Activated naive CD4-positive, alpha-beta T cell (primary cell): Measurements from ENCODE around the gene SORCS3.

Source experiments
- DNase-seq, 4 experiments: peaks; one replicate each; lab custom pipeline; 2025; lab: John Stamatoyannopoulos, UW

Gene SORCS3

DNA sequence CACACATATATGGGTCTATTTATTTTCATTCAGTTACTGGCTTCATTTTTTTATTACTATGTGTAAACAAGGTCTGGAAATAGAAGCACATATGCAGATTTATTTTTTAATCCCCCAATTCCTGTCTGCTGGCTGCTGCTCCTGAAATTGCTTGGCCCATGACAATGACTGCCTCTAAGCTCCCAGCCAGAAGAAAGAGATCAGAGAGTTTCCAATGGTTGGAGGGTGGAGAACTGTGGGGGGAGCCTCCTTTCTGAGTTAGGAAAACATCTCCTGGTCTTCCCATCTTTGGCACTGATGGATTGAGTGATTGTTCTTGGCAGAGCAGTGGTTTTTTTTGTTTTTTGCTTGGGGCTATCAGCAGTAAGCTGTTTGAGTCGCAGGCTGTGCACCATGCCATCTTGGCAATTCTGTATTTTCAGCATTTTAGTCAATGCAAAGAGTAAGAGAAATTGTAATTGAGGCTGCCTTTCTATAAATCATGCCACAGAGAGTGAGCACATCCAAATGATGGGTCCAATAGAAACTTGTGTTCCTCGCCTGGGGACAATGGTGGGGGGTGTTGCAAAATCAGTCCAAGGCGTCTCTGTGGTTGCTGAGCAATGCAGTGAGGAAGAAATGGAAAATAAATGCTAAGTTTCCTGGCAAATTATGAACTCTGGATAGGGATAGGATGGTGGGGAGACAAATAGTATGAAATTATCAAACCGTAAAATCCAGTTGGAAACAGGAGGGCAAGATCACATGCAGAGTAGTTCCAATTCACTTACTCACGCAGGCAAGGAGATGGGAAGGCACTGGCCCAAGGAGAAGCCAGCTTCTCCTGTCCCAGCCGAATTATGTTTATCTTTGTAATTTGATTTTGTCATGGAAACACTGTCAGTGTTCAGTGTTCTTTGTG, 382.4 kb downstream of the SORCS3 start:
- DNase-seq: no peak

DNA sequence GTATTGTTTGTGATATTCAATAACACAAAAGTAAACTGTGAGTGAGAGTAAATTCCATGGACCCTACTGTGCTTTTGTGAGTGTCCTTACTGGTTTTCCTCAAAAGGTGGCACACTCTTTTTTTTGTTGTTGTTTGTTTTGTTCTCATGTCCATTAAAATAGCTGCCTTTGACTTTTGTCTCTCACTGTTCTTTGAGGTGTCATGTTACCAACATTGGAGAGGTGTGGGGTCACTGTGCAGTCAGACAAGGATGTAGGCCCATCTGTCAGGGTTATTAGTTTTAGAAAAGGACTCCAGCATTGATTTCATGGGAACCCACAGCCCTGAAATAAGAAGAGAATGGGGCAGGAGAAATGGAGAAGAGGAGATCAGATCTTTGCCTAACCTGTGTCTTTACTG, 383.1 kb downstream of the SORCS3 start:
- no peak for DNase-seq

DNA sequence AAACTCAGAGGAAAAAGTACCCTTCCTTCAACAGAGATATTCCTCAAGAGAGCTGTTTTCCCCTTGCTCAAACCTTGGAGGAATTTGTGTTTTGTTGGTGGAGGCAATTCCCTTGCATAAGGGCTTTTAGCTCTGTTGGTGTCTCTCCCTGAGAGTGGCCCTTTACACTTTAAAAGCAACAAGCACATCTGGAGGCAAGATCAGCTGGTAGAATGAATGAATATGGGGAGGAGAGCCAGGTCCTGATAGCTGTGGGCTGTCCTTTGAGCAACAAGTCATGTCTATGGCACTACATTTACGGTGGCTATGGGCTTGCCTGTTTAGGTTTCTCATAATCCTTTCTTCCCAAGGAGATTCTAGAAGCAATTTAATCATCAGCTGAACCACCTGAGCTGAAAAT, 384.0 kb downstream of the SORCS3 start:
- no peak for DNase-seq

DNA sequence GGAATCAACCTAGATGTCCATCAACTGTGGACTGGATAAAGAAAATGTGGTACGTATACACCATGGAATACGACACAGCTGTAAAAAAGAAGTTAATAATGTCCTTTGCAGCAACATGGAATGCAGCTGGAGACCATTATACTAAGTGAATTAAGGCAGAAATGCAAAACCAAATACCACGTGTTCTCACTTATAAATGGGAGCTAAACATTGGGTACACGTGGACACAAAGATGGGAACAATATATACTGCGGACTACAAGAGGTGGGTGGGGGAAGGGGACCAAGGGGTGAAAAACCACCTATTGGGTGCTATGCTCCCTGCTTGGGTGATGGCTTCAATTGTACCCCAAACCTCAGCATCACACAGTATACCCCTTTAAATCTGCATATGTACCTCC, 385.5 kb downstream of the SORCS3 start:
- no peak for DNase-seq

- no peak for DNase-seq
Measured at GRCh38 chr10:105029286-105029685, 388.2 kb downstream of the SORCS3 start.

GRCh38 chr10:105037022-105037421, 395.9 kb downstream of the SORCS3 start:
- DNase-seq: no peak

DNA sequence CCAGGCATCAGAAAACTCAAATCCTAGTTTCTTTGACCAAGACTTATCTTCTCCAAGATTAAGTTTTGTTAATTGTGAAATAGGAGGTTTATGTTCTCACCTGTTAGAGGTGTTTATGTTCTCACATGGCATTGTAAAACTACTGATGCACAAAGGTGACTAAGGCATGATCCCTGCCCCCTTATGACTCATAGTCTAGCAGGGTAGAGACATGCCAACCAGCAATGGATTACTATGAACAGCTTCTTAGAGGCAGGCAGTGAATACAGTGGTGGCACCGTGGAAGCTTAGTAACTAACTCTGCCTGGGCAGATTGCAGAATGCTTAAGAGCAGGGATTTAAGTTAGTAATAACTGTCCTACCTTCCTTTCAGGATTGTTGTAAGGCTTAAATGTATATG, 400.9 kb downstream of the SORCS3 start:
- no peak for DNase-seq

DNA sequence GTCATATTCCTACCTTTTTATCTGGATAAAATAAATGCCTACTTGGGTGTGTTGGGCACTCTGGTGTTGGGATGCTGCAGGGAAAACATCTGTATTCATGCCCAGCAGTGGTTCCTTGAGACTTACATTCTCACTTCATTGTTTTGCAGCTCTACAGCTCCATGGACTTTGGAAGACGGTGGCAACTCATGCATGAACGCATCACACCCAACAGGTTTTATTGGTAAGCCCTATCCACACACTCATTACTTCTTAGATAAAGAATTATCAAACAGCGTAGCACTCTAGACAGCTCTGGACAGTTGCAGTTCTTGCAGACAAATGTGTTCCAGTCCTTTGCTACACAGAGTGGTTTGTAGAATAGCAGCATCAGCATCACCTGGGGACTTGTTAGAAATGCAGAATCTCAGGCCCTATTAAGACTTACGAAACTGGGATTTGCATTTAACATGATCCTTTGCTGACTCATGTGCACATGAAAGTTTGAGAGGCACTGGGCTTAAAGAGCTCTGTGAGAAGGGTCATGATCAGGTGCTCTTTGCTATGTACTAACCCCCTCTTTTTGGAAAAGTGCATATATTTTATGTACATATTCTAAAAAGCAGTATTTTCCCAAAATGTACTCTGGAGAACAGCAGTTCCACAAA, 401.9 kb downstream of the SORCS3 start:
- DNase-seq: no peak

DNA sequence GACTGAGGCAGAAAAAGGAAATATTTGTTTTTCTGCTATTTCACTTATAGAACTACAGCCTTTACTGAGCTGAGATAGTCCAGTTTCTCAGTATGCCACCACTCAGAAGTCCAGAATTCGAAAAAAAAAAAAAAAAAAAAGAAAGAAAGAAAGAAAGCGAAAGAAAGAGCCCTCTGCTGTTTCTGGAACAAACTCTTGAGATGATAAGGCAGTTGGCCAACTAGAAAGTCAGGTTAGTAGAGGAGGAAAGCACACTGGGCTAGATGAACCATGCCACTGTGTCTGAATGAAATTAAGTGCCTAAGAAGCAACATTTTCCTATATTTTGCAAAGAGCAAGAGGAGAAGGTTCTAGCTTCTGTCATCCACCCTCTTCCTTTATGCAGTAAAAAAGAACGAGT, 403.8 kb downstream of the SORCS3 start:
- no peak for DNase-seq

- DNase-seq: no peak
Measured at GRCh38 chr10:105056413-105056812, 415.3 kb downstream of the SORCS3 start.

GRCh38 chr10:105062951-105063350, 421.9 kb downstream of the SORCS3 start:
- DNase-seq: no peak

- DNase-seq: no peak
Measured at GRCh38 chr10:105063796-105064195, 422.7 kb downstream of the SORCS3 start.

GRCh38 chr10:105068497-105068896, 427.4 kb downstream of the SORCS3 start:
- DNase-seq: no peak

DNA sequence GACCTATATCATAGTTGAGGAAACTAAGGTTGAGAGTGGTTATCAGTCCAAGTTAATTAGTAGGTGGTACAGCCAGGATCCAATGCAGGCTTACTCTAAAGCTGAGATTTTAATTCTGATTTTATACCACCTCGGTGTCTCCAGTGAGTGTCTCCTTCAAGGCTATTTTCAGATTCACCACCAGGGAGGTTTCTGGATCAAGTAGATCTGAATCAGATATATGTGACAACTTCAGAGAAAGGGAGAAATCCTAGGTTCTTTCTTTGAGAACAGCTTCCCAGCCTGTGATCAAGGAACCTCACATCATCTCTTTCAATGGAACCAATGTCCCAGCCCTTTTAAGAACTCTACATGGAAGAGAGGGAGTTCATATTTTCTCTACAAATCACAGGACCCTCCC, 429.2 kb downstream of the SORCS3 start:
- no peak for DNase-seq

- no peak for DNase-seq
Measured at GRCh38 chr10:105070952-105071351, 429.9 kb downstream of the SORCS3 start.

DNA sequence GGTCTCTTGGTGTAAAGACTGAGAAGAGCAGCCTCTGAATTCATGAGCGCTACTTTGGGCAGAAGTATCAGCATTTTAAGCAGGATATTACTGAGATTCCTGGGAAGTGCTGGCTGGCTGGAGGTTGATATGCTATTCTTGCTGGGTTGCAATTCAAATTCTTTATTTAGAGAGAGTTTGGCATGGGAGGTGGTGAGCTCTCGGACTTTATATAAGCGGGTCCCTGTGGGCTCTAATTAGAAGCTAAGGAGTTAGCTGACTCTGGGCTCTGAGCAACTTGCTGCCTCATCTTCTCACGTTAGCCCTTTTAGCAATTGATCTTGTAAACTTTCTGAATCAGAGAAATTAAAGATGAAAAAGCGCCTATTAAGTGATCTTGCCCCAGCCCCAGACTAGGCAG, 430.9 kb downstream of the SORCS3 start:
- no peak for DNase-seq

DNA sequence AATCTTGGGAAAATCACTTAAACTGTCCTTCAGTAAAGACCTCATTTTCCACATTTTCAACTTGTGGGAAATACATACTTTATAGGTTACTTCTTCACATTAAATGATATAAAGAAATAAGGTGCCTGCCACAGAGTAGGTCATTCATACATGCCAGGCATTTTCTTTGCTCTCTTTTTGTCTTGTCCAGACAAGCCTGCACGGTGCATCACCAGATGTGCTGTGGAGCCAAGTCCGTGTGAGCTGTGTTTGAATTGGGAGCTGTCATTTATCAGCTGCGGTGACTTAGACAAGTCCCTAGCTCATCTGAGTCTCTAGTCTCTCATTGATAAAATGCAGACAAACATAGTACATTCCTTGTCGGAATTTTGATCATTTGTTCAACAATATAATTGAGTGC, 432.9 kb downstream of the SORCS3 start:
- DNase-seq: no peak

DNA sequence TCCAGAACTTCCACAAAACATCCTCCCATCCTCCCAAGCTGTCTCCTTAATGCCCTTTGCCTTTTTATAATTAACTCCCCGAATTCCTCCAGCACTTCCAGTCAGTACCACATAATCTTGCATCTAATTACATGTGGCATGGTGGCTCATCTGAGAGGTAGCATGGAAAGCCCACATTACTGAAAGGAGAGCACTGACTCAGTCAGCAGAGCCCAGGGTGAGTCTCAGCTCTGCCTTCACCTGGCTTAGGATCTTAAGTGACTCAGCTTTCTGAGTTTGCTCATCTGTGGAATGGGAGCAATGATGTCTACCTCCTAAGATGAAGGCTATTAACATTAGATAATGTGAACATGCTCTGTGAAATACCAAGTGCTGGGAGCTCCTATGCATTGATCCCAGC, 433.9 kb downstream of the SORCS3 start:
- DNase-seq: no peak

- no peak for DNase-seq
Measured at GRCh38 chr10:105085980-105086379, 444.9 kb downstream of the SORCS3 start.

GRCh38 chr10:105094048-105094447, 453.0 kb downstream of the SORCS3 start:
- DNase-seq: no peak

GRCh38 chr10:105096316-105096715, 455.2 kb downstream of the SORCS3 start:
- no peak for DNase-seq

- DNase-seq: no peak
Measured at GRCh38 chr10:105102977-105103376, 461.9 kb downstream of the SORCS3 start.

- no peak for DNase-seq
Measured at GRCh38 chr10:105104297-105104696, 463.2 kb downstream of the SORCS3 start.

GRCh38 chr10:105109164-105109563, 468.1 kb downstream of the SORCS3 start:
- no peak for DNase-seq
